Liver (tissue), 9 donors: Measurements from ENCODE around the gene IER3IP1. TPM values are rescaled to one million over a fixed set of nuclear protein-coding genes. Genes with fewer than 3 reads are reported as not detected.

Source experiments
- DNase-seq: peaks from one replicate; pipeline ENCODE4 v3.0.0-alpha.2; 2017; ENCODE audit warnings: low spot score
- H3K27ac ChIP-seq, 2 donors: one replicate each; pipeline ENCODE4 v1.7.0; 2013; ENCODE audit warnings: inconsistent platforms in 2 of 2, low read length in 2 of 2, control low read depth in 1 of 2, low read depth in 1 of 2, mild to moderate bottlenecking in 1 of 2
- H3K27me3 ChIP-seq, 4 donors: one replicate each; pipeline versions ENCODE4 v1.6.1 to v1.7.0; 2013; ENCODE audit warnings: low read length in 3 of 4, inconsistent platforms in 1 of 4, mild to moderate bottlenecking in 1 of 4, moderate library complexity in 1 of 4; ENCODE audit not compliant: control insufficient read depth in 4 of 4, insufficient read depth in 4 of 4
- H3K36me3 ChIP-seq, 4 donors: one replicate each; pipeline versions ENCODE4 v1.6.1 to v1.7.0; 2013; ENCODE audit warnings: low read length in 3 of 4, mild to moderate bottlenecking in 3 of 4, low read depth in 1 of 4, moderate library complexity in 1 of 4; ENCODE audit not compliant: control insufficient read depth in 4 of 4, insufficient read depth in 3 of 4
- H3K4me1 ChIP-seq, 4 donors: one replicate each; pipeline versions ENCODE4 v1.6.1 to v1.7.0; 2013; ENCODE audit warnings: low read length in 3 of 4, mild to moderate bottlenecking in 3 of 4, moderate library complexity in 1 of 4; ENCODE audit not compliant: control insufficient read depth in 4 of 4, insufficient read depth in 4 of 4
- H3K4me3 ChIP-seq, 3 donors: one replicate each; pipeline versions ENCODE4 v1.6.1 to v1.7.0; 2013; ENCODE audit warnings: low read length in 3 of 3, control low read depth in 1 of 3, low read depth in 1 of 3, mild to moderate bottlenecking in 1 of 3
- H3K9ac ChIP-seq, 2 donors: one replicate each; pipeline ENCODE4 v1.7.0; 2013; ENCODE audit warnings: low read length in 2 of 2, mild to moderate bottlenecking in 2 of 2, moderate library complexity in 2 of 2, control low read depth in 1 of 2, low read depth in 1 of 2
- H3K9me3 ChIP-seq, 4 donors: one replicate each; pipeline versions ENCODE4 v1.6.1 to v1.7.0; 2013; ENCODE audit warnings: low read length in 3 of 4; ENCODE audit not compliant: control insufficient read depth in 4 of 4
- EGR1 ChIP-seq, 2 donors: IDR thresholded peaks; 2 replicates each; pipeline ENCODE4 v1.6.1; 2016 to 2018; ENCODE audit warnings: antibody characterized with exemption in 2 of 2, low read depth in 2 of 2
- FOXA1 ChIP-seq: IDR thresholded peaks from 2 replicates; pipeline ENCODE4 v1.6.1; 2016; ENCODE audit warnings: antibody characterized with exemption
- FOXA2 ChIP-seq: IDR thresholded peaks from 2 replicates; pipeline ENCODE4 v1.6.1; 2016; ENCODE audit warnings: antibody characterized with exemption
- GABPA ChIP-seq, 2 donors: IDR thresholded peaks in 1 of 2; conservative IDR thresholded peaks in 1 of 2; 2 replicates each; pipeline ENCODE4 v1.6.1; 2016; ENCODE audit warnings: antibody characterized with exemption in 2 of 2, mild to moderate bottlenecking in 1 of 2, moderate library complexity in 1 of 2
- HNF4A ChIP-seq, 2 donors: conservative IDR thresholded peaks; 2 replicates each; pipeline ENCODE4 v1.6.1; 2016; ENCODE audit warnings: antibody characterized with exemption in 2 of 2, mild to moderate bottlenecking in 2 of 2
- HNF4G ChIP-seq: IDR thresholded peaks from 2 replicates; pipeline ENCODE4 v1.6.1; 2016; ENCODE audit warnings: antibody characterized with exemption
- NR2F2 ChIP-seq: IDR thresholded peaks from 2 replicates; pipeline ENCODE4 v1.6.1; 2016; ENCODE audit warnings: antibody characterized with exemption
- RAD21 ChIP-seq, 2 donors: IDR thresholded peaks; 2 replicates each; pipeline ENCODE4 v1.6.1; 2016; ENCODE audit warnings: antibody characterized with exemption in 2 of 2, mild to moderate bottlenecking in 2 of 2
- RXRA ChIP-seq, 2 donors: IDR thresholded peaks; 2 replicates each; pipeline ENCODE4 v1.6.1; 2017 to 2018; ENCODE audit warnings: antibody characterized with exemption in 2 of 2, mild to moderate bottlenecking in 1 of 2
- SP1 ChIP-seq: IDR thresholded peaks from 2 replicates; pipeline ENCODE4 v1.6.1; 2018; ENCODE audit warnings: antibody characterized with exemption, mild to moderate bottlenecking
- TAF1 ChIP-seq: conservative IDR thresholded peaks from 2 replicates; pipeline ENCODE4 v1.6.1; 2016; ENCODE audit warnings: antibody characterized with exemption, mild to moderate bottlenecking
- YY1 ChIP-seq: IDR thresholded peaks from 2 replicates; pipeline ENCODE4 v1.6.1; 2016; ENCODE audit warnings: antibody characterized with exemption, mild to moderate bottlenecking
- WGBS: extraction: QIAGEN DNeasy Blood & Tissue Kit; methylation state at CpG from one replicate; pipeline ENCODE4 v1.1.7; 2013; 5-methylcytosine and 5-hydroxymethylcytosine counted together
- polyA plus RNA-seq, 2 donors: library from polyadenylated mRNA; stranded (reverse) in 1 of 2; unstranded in 1 of 2; fragments of 200-250 nt in 1 of 2; fragments of >200 nt in 1 of 2; fragmentation: Nextera tagmentation in 1 of 2; extraction: Ambion mirVana in 1 of 2; gene quantifications; one replicate each; pipeline versions ENCODE4 v1.2.1 to v1.2.3, GENCODE V29; 2013 to 2015
- total RNA-seq, 2 donors: library from RNA; depleted of rRNA; stranded (reverse); fragments of >200 nt; gene quantifications; one replicate each; pipeline ENCODE4 v1.2.3, GENCODE V29; 2014
- TF ChIP-seq, protein P1 (sequence below): fragments of 150-350 bp; IDR thresholded peaks from 2 replicates; pipeline ENCODE4 v1.5.1; 2017; ENCODE audit warnings: improper control_type of control experiment, low read depth, low read length; ENCODE audit not compliant: missing input control
- TF ChIP-seq, protein P2 (sequence below): IDR thresholded peaks from 2 replicates; pipeline ENCODE4 v1.6.1; 2016; ENCODE audit warnings: antibody characterized with exemption
- TF ChIP-seq, protein P3 (sequence below): IDR thresholded peaks from 2 replicates; pipeline ENCODE4 v1.6.1; 2016; ENCODE audit warnings: antibody characterized with exemption
- TF ChIP-seq, protein P4 (sequence below): IDR thresholded peaks from 2 replicates; pipeline ENCODE4 v1.6.1; 2016; ENCODE audit warnings: antibody characterized with exemption
- TF ChIP-seq, protein P5 (sequence below): IDR thresholded peaks from 2 replicates; pipeline ENCODE4 v1.6.1; 2016; ENCODE audit warnings: antibody characterized with exemption, mild to moderate bottlenecking
- donor health status: healthy.
- donor health status: healthy.
- donor health status: healthy.
- donor health status: healthy.
- donor health status: healthy.

IER3IP1 gene
- total and polyA plus RNA-seq, 4 donors: 8.0 to 24.9 (median 11.3) TPM

DNA sequence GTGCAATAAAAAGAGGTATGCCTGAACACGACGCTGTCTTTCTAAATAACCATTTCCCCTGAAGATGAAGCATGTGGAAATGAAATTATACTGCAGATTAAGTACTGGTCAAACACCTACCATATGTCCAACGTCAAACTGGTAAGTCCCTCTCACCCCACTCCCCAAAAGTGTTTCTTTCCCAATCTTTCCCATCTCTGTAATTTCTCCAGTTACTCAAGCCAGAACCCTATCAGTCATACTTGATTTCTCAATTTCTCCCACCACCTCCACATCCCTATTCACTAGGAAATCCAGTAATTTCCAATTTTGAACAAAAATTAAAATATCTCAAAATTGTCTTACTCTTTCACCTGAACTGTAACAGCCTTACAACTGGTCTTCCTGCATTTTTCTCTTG, 55.0 kb downstream of the IER3IP1 start:
- Histone ChIP-seq H3K9me3 (no peaks in the 10 kb centered on the region), H3K9ac (no peak overlapping the region), H3K4me1 (no peaks in the 10 kb centered on the region), H3K27me3 (no peaks in the 10 kb centered on the region), H3K36me3 (peaks cover 0 to 5% (median 2%) of the 10 kb centered on the region in 4 donors), H3K27ac (no peak overlapping the region), H3K4me3 (no peak overlapping the region)
- WGBS: 95% methylated on average over 3 of the region's 3 CpGs
- TF ChIP-seq HNF4A (conservative IDR thresholded peaks at IDR 0.05) (no peak), FOXA1 (no peak), GABPA (IDR thresholded peaks at IDR 0.05 in 1 of 2, conservative IDR thresholded peaks at IDR 0.05 in 1 of 2) (no peak), RAD21 (IDR thresholded peaks at IDR 0.05) (no peak), NR2F2 (no peak), SP1 (no peak), HNF4G (no peak), RXRA (IDR thresholded peaks at IDR 0.05) (no peak), TAF1 (no peak), YY1 (no peak), FOXA2 (no peak)
- TF ChIP-seq, protein P1, sequence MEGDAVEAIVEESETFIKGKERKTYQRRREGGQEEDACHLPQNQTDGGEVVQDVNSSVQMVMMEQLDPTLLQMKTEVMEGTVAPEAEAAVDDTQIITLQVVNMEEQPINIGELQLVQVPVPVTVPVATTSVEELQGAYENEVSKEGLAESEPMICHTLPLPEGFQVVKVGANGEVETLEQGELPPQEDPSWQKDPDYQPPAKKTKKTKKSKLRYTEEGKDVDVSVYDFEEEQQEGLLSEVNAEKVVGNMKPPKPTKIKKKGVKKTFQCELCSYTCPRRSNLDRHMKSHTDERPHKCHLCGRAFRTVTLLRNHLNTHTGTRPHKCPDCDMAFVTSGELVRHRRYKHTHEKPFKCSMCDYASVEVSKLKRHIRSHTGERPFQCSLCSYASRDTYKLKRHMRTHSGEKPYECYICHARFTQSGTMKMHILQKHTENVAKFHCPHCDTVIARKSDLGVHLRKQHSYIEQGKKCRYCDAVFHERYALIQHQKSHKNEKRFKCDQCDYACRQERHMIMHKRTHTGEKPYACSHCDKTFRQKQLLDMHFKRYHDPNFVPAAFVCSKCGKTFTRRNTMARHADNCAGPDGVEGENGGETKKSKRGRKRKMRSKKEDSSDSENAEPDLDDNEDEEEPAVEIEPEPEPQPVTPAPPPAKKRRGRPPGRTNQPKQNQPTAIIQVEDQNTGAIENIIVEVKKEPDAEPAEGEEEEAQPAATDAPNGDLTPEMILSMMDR: no peak
- TF ChIP-seq, protein P2, sequence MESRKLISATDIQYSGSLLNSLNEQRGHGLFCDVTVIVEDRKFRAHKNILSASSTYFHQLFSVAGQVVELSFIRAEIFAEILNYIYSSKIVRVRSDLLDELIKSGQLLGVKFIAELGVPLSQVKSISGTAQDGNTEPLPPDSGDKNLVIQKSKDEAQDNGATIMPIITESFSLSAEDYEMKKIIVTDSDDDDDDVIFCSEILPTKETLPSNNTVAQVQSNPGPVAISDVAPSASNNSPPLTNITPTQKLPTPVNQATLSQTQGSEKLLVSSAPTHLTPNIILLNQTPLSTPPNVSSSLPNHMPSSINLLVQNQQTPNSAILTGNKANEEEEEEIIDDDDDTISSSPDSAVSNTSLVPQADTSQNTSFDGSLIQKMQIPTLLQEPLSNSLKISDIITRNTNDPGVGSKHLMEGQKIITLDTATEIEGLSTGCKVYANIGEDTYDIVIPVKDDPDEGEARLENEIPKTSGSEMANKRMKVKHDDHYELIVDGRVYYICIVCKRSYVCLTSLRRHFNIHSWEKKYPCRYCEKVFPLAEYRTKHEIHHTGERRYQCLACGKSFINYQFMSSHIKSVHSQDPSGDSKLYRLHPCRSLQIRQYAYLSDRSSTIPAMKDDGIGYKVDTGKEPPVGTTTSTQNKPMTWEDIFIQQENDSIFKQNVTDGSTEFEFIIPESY: no peak
- TF ChIP-seq, protein P3, sequence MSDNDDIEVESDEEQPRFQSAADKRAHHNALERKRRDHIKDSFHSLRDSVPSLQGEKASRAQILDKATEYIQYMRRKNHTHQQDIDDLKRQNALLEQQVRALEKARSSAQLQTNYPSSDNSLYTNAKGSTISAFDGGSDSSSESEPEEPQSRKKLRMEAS: no peak
- TF ChIP-seq, protein P4, sequence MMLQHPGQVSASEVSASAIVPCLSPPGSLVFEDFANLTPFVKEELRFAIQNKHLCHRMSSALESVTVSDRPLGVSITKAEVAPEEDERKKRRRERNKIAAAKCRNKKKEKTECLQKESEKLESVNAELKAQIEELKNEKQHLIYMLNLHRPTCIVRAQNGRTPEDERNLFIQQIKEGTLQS: no peak
- DNase-seq: no peak

DNA sequence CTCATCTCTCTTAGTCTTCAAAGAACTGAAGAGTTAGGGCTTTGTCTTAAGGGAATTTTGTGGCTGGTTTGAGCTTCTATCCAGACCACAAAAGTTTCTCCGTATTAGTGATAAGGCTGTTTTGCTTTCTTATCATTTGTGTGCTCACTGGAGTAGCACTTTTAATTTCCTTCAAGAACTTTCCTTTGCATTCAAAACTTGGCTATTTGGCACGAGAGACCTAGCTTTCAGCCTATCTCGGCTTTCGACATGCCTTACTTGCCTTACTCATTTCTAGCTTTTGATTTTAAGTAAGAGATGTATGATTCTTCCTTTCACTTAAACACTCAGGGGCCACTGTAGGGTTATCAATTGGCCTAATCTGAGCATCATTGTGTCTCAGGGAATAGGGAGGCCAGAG, 55.7 kb downstream of the IER3IP1 start:
- 88% methylated on average over 4 of the region's 4 CpGs for WGBS

More for the DNA sequence above, 55.7 kb downstream of the IER3IP1 start:
- DNase-seq: no peak
- H3K4me1 ChIP-seq: no peaks in the 10 kb centered on the region
- no peak overlapping the region for H3K9ac ChIP-seq
- TF ChIP-seq, protein P5, sequence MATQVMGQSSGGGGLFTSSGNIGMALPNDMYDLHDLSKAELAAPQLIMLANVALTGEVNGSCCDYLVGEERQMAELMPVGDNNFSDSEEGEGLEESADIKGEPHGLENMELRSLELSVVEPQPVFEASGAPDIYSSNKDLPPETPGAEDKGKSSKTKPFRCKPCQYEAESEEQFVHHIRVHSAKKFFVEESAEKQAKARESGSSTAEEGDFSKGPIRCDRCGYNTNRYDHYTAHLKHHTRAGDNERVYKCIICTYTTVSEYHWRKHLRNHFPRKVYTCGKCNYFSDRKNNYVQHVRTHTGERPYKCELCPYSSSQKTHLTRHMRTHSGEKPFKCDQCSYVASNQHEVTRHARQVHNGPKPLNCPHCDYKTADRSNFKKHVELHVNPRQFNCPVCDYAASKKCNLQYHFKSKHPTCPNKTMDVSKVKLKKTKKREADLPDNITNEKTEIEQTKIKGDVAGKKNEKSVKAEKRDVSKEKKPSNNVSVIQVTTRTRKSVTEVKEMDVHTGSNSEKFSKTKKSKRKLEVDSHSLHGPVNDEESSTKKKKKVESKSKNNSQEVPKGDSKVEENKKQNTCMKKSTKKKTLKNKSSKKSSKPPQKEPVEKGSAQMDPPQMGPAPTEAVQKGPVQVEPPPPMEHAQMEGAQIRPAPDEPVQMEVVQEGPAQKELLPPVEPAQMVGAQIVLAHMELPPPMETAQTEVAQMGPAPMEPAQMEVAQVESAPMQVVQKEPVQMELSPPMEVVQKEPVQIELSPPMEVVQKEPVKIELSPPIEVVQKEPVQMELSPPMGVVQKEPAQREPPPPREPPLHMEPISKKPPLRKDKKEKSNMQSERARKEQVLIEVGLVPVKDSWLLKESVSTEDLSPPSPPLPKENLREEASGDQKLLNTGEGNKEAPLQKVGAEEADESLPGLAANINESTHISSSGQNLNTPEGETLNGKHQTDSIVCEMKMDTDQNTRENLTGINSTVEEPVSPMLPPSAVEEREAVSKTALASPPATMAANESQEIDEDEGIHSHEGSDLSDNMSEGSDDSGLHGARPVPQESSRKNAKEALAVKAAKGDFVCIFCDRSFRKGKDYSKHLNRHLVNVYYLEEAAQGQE: no peak
- TF ChIP-seq FOXA1: no peak
- no peak for TF ChIP-seq EGR1 (IDR thresholded peaks at IDR 0.05; ENCODE audit: low read depth in 2 of 2)
- TF ChIP-seq, protein P2: no peak
- TF ChIP-seq GABPA (IDR thresholded peaks at IDR 0.05 in 1 of 2, conservative IDR thresholded peaks at IDR 0.05 in 1 of 2): no peak
- TF ChIP-seq, protein P1: no peak
- TF ChIP-seq TAF1: no peak
- no peak for TF ChIP-seq RAD21 (IDR thresholded peaks at IDR 0.05)
- no peaks in the 10 kb centered on the region for H3K9me3 ChIP-seq
- peaks cover 0 to 5% (median 2%) of the 10 kb centered on the region in 4 donors for H3K36me3 ChIP-seq
- no peaks in the 10 kb centered on the region for H3K27me3 ChIP-seq
- H3K4me3 ChIP-seq: no peak overlapping the region
- no peak overlapping the region for H3K27ac ChIP-seq
